Uterus (tissue), 4 donors: ENCODE data around the gene MROH2A. TPM values are rescaled to one million over a fixed set of nuclear protein-coding genes. Genes with fewer than 3 reads are reported as not detected.

Experiments used
- DNase-seq, 2 donors: peaks; one replicate each; pipeline ENCODE4 v3.0.0-alpha.2; 2019 to 2020
- H3K27ac ChIP-seq, 2 donors: fragments of 200-600 bp; sonication (generic); 1 replicate in 1 of 2; 2 replicates in 1 of 2; pipeline ENCODE4 v1.5.1; 2016 to 2018
- H3K27me3 ChIP-seq, 2 donors: fragments of 200-600 bp; sonication (generic); one replicate each; pipeline ENCODE4 v1.5.1; 2018 to 2019; ENCODE audit warnings: control low read depth in 1 of 2
- H3K36me3 ChIP-seq, 2 donors: fragments of 200-600 bp; sonication (generic); one replicate each; pipeline ENCODE4 v1.5.1; 2019; ENCODE audit warnings: control low read depth in 1 of 2
- H3K4me1 ChIP-seq, 2 donors: fragments of 200-600 bp; sonication (generic); one replicate each; pipeline ENCODE4 v1.5.1; 2018 to 2019; ENCODE audit warnings: control low read depth in 1 of 2
- H3K4me3 ChIP-seq, 2 donors: fragments of 200-600 bp; sonication (generic); 1 replicate in 1 of 2; 2 replicates in 1 of 2; pipeline ENCODE4 v1.5.1; 2018 to 2019; ENCODE audit warnings: mild to moderate bottlenecking in 1 of 2
- H3K9me3 ChIP-seq, 2 donors: fragments of 200-600 bp; sonication (generic); one replicate each; pipeline ENCODE4 v1.5.1; 2019; ENCODE audit warnings: control low read depth in 1 of 2
- CTCF ChIP-seq, 4 experiments: fragments of 200-600 bp in 2 of 4; fragments of 450-650 bp in 2 of 4; sonication (generic) in 2 of 4; IDR thresholded peaks; one replicate each; pipeline ENCODE4 v1.5.1; 2016 to 2019; ENCODE audit warnings: antibody characterized with exemption in 4 of 4, mild to moderate bottlenecking in 2 of 4, moderate library complexity in 1 of 4
- POLR2A ChIP-seq, 2 donors: fragments of 450-650 bp; IDR thresholded peaks; one replicate each; pipeline ENCODE4 v1.6.1; 2016; ENCODE audit warnings: antibody characterized with exemption in 2 of 2, mild to moderate bottlenecking in 1 of 2, moderate library complexity in 1 of 2
- intact Hi-C: fragments of 100-400 bp; cut with DNase I; formaldehyde crosslinking; loops from one replicate; pipeline ENCODE4 v1.15.1; 2023; ENCODE audit warnings: low total_unique reads
- total RNA-seq, 4 donors: library from RNA; depleted of rRNA in 3 of 4; stranded (reverse); fragments of >200 nt in 3 of 4; gene quantifications; one replicate each; pipeline versions ENCODE4 v1.1.0 to v1.2.4, GENCODE V29; 2014 to 2023
- donor health status: DM: yes; HTN: yes; CAD: no.

Gene MROH2A
- total RNA-seq, 4 donors from 2014 or later: not detected

GRCh38 chr2:233832869-233833311, 54.8 kb downstream of the MROH2A start:
- Histone ChIP-seq H3K4me1 (no peaks in the 10 kb centered on the region), H3K27ac (no peak overlapping the region), H3K9me3 (no peaks in the 10 kb centered on the region), H3K4me3 (no peak overlapping the region), H3K36me3 (no peaks in the 10 kb centered on the region), H3K27me3 (no peaks in the 10 kb centered on the region)
- TF ChIP-seq POLR2A (IDR thresholded peaks at IDR 0.05) (no peak), CTCF (IDR thresholded peaks at IDR 0.05) (no peak)
- peak in 1 of 2 donors; percentile 25 for DNase-seq
- intact Hi-C loops: no loop called here

GRCh38 chr2:233833345-233833744, 55.2 kb downstream of the MROH2A start:
- Histone ChIP-seq H3K4me1 (no peaks in the 10 kb centered on the region), H3K36me3 (no peaks in the 10 kb centered on the region), H3K9me3 (no peaks in the 10 kb centered on the region), H3K4me3 (no peak overlapping the region), H3K27me3 (no peaks in the 10 kb centered on the region), H3K27ac (no peak overlapping the region)
- TF ChIP-seq CTCF (IDR thresholded peaks at IDR 0.05) (no peak), POLR2A (IDR thresholded peaks at IDR 0.05) (no peak)
- intact Hi-C loops: no loop called here
- DNase-seq: no peak

GRCh38 chr2:233835230-233836186, 57.4 kb downstream of the MROH2A start:
- no peaks in the 10 kb centered on the region for H3K27me3 ChIP-seq
- H3K4me3 ChIP-seq: no peak overlapping the region
- no peak overlapping the region for H3K27ac ChIP-seq
- H3K36me3 ChIP-seq: no peaks in the 10 kb centered on the region
- intact Hi-C loops: no loop called here
- no peak for DNase-seq
- TF ChIP-seq CTCF (IDR thresholded peaks at IDR 0.05) (no peak), POLR2A (IDR thresholded peaks at IDR 0.05) (no peak)
- H3K4me1 ChIP-seq: no peaks in the 10 kb centered on the region
- no peaks in the 10 kb centered on the region for H3K9me3 ChIP-seq

GRCh38 chr2:233836359-233836758, 58.2 kb downstream of the MROH2A start:
- intact Hi-C loops: no loop called here
- H3K4me1 ChIP-seq: no peaks in the 10 kb centered on the region

More at GRCh38 chr2:233836359-233836758, 58.2 kb downstream of the MROH2A start:
- no peak for TF ChIP-seq POLR2A (IDR thresholded peaks at IDR 0.05)
- no peak for TF ChIP-seq CTCF (IDR thresholded peaks at IDR 0.05)
- H3K9me3 ChIP-seq: no peaks in the 10 kb centered on the region
- H3K4me3 ChIP-seq: no peak overlapping the region
- no peak overlapping the region for H3K27ac ChIP-seq
- H3K36me3 ChIP-seq: no peaks in the 10 kb centered on the region
- no peak for DNase-seq
- H3K27me3 ChIP-seq: no peaks in the 10 kb centered on the region
